Activated T-cell treated with anti-CD3 and anti-CD28 coated beads for 48 hours (primary cell): ENCODE data around the gene PDE4C.

Source experiments
- DNase-seq: peaks from one replicate; pipeline ENCODE4 v3.0.0-alpha.2; 2020; ENCODE audit warnings: low read depth

PDE4C gene

GRCh38 chr19:18225702-18226468 lies at the start of gene PDE4C:
Gene PDE4C, minus strand, starts transcription at chr19:18226438. Its CDS starts 23 bp downstream, at chr19:18226415.
- no peak for DNase-seq

DNA sequence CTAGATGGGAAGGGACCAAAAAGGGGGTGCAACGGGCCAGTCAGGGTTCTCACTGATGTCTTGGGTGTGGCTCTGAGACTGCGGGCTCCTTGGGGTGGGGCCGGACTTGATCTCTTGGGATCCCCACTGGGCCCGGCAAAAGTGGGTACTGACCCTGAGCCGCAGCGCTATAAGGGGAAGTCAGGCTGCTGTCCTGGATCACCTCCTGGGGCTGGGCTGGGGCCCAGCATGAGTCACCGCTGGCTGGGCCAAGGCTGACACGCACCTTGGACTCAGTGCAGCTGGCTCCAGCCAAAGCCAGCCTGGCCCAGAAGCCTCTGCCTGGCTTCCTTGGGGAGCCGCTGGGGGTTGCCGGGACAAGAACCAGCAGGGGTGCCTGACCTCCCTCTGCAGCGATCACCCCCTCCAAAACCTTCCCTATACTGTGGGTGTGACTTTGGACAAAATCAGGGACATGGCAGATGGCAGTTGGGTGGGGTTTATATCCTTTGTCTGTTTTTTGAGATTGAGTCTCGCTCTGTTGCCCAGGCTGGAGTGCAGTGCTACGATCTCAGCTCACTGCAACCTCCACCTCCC lies 48.6 kb upstream of the PDE4C start:
- DNase-seq = no peak

DNA sequence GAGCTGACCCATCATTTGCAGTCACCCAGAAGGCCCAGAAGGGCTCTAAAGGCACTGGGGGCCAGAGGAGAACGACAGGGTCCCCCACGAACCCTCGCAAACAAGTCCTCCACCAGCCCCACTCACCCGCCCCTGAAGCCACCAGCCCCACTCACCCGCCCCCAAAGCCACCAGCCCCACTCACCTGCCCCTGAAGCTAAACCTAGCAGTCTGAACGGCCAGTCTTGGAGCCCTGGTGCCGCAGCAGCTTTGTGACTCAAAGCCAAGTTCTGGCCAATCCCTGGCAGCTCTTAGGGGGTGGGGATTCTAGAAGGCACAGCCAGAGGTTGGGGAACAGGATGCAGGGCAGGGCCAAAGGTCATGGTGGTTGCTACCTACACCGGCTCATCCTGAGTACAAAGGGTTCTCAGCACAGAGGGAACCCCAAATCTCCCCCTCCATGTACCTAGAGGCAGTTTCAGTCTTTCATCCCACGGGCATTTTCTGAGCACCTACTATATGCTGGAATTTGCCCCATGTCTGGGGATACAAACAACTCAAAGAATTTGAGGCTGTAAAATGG lies 48.1 kb upstream of the PDE4C start, which contains the start of gene IQCN:
Gene IQCN, minus strand, starts transcription at position 234 of the 562 bp plus-strand sequence. CDS start 4,974 bp downstream, outside the sequence.
- DNase-seq = no peak

- no peak for DNase-seq
Measured at GRCh38 chr19:18273561-18274218, 47.5 kb upstream of the PDE4C start.

GRCh38 chr19:18271433-18271841 lies 45.2 kb upstream of the PDE4C start:
- DNase-seq = no peak

- DNase-seq = no peak
Measured at GRCh38 chr19:18270326-18270725, 44.1 kb upstream of the PDE4C start.

GRCh38 chr19:18269070-18269723 lies 43.0 kb upstream of the PDE4C start:
- DNase-seq = no peak

- DNase-seq = no peak
Measured at GRCh38 chr19:18266771-18267686, 40.8 kb upstream of the PDE4C start.

DNA sequence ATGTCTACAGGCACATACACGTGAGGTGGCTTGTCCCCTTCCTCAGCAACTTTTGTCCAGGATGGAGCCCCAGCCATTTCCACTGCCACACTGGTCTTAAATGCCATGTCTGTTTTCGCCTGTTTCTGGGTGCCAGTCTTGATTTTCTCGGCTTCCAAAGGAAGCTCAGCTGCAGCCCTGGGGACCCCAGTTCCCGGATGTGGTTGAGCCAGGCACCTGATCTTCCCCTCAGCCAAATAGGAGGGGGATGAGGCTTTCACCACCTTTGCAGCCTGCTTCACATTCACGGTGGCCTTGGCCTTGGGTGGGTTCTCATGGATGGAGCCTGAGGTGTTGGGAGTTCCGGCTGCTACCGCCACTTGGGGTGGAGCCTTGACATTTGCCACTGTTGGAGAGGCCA lies 39.3 kb upstream of the PDE4C start:
- no peak for DNase-seq

DNA sequence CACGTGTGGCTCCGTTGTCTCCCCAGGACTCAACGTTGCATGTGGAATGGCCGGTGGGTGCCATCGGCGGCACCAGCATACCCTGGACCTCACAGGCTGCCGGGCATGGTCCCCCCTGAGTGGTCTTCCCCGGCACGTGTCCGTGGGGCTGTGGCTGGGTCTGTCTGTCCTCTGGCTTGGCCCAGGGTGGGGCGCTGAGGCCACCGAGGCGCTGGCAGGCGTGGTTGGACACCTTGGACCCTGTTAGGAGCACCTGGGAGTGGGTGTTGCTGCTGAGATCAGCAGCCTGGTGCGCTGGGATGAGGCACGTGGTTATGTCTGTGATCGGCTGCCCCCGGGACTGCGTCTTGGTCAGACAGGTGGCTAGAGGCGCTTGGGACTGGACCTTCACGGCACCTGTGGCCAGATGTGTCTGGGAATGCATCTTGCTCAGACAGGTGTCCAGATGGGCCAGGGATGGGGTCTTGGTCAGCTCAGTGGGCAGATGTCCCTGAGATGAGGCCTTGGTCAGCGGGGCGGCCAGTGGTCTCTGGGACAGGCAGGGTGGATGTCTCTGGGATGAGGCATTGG lies 38.8 kb upstream of the PDE4C start:
- no peak for DNase-seq

DNA sequence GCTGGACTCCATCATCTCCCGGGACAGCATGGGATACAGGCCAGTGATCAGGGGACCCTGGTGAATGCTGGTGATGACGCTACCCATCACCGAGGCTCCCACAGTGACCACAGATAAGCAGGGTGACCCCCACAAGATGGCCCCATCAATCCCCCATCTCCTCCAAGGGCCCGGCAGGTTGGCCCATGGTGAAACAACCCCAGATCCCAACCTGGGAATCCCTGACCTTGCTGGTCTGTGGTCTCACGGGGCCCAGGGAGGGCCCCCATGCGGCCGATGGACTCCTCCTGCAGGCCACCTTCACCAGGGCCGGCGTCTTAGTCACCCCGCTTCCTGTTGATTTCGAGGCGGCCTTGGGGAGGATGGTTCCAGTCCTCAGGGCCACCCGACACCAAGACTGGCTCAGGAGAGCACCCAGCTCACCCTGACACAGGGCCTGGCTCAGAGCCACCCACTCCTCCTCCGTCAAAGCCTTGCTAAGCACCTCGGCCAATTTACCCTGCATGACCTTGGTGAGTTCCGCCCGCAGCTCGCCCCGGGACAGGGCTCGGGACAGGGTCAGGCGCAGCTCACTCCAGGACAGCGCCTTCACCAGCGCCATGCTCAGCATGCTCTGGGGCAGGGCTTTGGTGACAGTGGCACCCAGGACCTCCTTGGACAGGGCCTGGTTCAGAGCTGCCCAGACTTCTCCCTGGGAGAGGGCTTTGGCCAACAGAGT lies 38.1 kb upstream of the PDE4C start:
- no peak for DNase-seq

GRCh38 chr19:18263324-18264136 lies 37.3 kb upstream of the PDE4C start:
- no peak for DNase-seq

GRCh38 chr19:18262917-18263316 lies 36.7 kb upstream of the PDE4C start:
- no peak for DNase-seq

DNA sequence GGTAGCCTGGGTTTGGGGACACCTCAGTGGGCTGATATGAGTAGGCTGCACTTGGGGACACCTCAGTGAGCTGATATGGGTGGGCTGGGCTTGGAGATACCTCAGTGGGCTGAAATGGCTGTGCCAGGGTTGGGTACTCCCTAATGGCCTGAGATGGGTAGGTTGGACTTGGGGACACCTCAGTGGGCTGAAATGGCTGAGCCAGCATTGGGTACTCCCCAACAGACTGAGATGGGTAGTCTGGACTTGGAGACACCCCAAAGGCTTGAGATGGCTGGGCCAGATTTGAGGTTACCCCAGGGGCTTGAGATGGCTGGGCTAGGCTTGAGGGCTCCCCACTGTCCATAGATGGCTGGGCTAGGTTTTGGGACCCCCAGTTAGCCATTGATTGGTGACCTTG lies 35.9 kb upstream of the PDE4C start:
- no peak for DNase-seq

GRCh38 chr19:18261474-18261873 lies 35.2 kb upstream of the PDE4C start:
- no peak for DNase-seq

DNA sequence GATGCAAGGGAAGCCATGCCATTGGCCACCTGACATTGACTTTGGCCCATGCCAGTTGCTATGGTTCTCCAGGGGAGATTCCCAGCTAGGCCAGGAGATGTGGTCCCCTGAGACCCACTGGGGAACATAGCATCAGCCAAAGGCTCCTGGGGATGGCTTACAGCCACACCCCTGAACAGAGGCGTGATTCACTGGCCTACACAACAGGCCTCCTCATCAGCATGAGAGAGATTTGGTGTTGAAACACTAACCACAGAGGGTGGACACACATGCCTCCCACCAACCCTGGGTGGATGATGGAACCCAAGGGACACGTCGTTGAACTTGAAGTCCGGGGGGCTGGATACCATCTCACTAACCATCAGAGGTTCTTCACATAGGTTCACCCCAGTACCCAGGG lies 33.7 kb upstream of the PDE4C start:
- DNase-seq = no peak

- no peak for DNase-seq
Measured at GRCh38 chr19:18257503-18258470, 31.5 kb upstream of the PDE4C start.
